Right lobe of liver (tissue), 4 donors: ENCODE results near the gene IL1RAP.

Experiments
- CTCF ChIP-seq, 4 donors: fragments of 200-600 bp in 3 of 4; fragments of 450-650 bp in 1 of 4; IDR thresholded peaks; one replicate each; pipeline versions ENCODE4 v1.5.1 to v1.8.0; 2016 to 2022; ENCODE audit warnings: antibody characterized with exemption in 4 of 4, mild to moderate bottlenecking in 2 of 4
- POLR2A ChIP-seq: fragments of 450-650 bp; IDR thresholded peaks from one replicate; pipeline ENCODE4 v1.6.1; 2017; ENCODE audit warnings: antibody characterized with exemption, mild to moderate bottlenecking
- donor health status: DM: no; HTN: no; CAD: no.
- donor health status: DM: no; HTN: no; CAD: no.
- donor health status: DM: no; HTN: yes; CAD: no.

- no peak for TF ChIP-seq CTCF (IDR thresholded peaks at IDR 0.05)
- TF ChIP-seq POLR2A = no peak
These were observed 21.1 kb downstream of the IL1RAP start for GRCh38 chr3:190534986-190535385.
